ENCODE results near the gene NKG7.

DNA sequence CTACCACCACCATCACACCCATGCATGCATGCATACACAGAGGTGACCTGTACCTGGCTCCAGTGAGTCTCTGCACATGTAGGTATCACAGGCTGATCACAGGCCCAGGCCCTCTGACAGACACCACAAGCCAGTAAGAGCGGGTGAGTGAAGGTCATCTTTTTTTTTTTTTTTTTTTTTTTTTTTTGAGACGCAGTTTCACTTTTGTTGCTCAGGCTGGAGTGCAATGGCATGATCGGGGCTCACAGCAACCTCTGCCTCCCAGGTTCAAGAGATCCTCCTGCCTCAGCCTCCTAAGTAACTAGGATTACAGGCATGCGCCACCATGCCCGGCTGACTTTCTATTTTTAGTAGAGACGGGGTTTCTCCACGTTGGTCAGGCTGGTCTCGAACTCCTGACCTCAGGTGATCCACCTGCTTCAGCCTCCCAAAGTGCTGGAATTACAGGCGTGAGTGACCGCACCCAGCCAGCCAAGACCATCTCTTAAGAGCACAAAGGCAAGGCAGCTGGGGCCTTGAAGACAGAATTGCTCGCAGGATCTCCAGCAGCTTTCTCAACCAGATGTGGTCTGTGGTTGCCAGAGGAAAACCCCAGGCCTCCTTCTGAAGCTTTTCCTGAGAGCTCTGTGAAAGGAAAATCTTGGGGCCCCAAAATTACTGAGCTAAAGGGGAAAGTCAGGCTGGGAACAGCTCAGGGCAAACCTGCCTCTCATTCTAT, 3.2 kb upstream of the NKG7 start:
- TF ChIP-seq, protein P1, sequence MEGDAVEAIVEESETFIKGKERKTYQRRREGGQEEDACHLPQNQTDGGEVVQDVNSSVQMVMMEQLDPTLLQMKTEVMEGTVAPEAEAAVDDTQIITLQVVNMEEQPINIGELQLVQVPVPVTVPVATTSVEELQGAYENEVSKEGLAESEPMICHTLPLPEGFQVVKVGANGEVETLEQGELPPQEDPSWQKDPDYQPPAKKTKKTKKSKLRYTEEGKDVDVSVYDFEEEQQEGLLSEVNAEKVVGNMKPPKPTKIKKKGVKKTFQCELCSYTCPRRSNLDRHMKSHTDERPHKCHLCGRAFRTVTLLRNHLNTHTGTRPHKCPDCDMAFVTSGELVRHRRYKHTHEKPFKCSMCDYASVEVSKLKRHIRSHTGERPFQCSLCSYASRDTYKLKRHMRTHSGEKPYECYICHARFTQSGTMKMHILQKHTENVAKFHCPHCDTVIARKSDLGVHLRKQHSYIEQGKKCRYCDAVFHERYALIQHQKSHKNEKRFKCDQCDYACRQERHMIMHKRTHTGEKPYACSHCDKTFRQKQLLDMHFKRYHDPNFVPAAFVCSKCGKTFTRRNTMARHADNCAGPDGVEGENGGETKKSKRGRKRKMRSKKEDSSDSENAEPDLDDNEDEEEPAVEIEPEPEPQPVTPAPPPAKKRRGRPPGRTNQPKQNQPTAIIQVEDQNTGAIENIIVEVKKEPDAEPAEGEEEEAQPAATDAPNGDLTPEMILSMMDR (optimal IDR thresholded peaks at IDR 0.05 in 1 of 3, IDR thresholded peaks at IDR 0.05 in 1 of 3, conservative IDR thresholded peaks at IDR 0.05 in 1 of 3; ENCODE audit: extremely low read depth in 1 of 3, insufficient read depth in 2 of 3, low read length in 3 of 3) = no peak
- no peak for TF ChIP-seq EZH2 (IDR thresholded peaks at IDR 0.05; ENCODE audit: low read length)
